Upper lobe of left lung (tissue), 4 donors: ENCODE data around the gene ZXDC.

Experiments
- CTCF ChIP-seq, 6 experiments: fragments of 450-650 bp in 4 of 6; fragments of 200-600 bp in 2 of 6; sonication (generic) in 2 of 6; IDR thresholded peaks; one replicate each; pipeline ENCODE4 v1.5.1; 2016 to 2019; ENCODE audit warnings: antibody characterized with exemption in 6 of 6
- EP300 ChIP-seq, 4 donors: sonication (generic); formaldehyde crosslinking; IDR thresholded peaks; one replicate each; pipeline ENCODE4 v1.5.1; 2017; ENCODE audit warnings: antibody characterized with exemption in 4 of 4, control low read depth in 2 of 4

GRCh38 chr3:126449621-126450051, 26.1 kb downstream of the ZXDC start:
- TF ChIP-seq CTCF (IDR thresholded peaks at IDR 0.05) (no peak), EP300 (IDR thresholded peaks at IDR 0.05) (no peak)
